Chondrocyte (in vitro differentiated cells): ENCODE data around the gene PHKA1. TPM values are rescaled to one million over a fixed set of nuclear protein-coding genes. Genes with fewer than 3 reads are reported as not detected.
A peak's percentile ranks its signal among the peaks of the same experiment; 100 is the strongest.
"Not testable (repeated sequence)": the region's sequence is repeated elsewhere in the genome, so short reads cannot be mapped to it uniquely, and the experiment has no call there.

Experiments used
- DNase-seq: peaks from one replicate; pipeline ENCODE4 v3.0.0; 2021; ENCODE audit warnings: mixed read lengths, low spot score
- H3K27ac Mint-ChIP-seq: one replicate; pipeline ENCODE4 v1.8.0; 2021; ENCODE audit warnings: mild to moderate bottlenecking, moderate library complexity, mixed read lengths; ENCODE audit not compliant: unreplicated experiment
- H3K27me3 Mint-ChIP-seq: 2 replicates; pipeline ENCODE4 v1.8.0; 2021; ENCODE audit warnings: low read depth, mixed read lengths
- H3K36me3 Mint-ChIP-seq: 2 replicates; pipeline ENCODE4 v1.8.0; 2021; ENCODE audit warnings: low read depth, mixed read lengths
- H3K4me1 Mint-ChIP-seq: 2 replicates; pipeline ENCODE4 v1.8.0; 2021; ENCODE audit warnings: low read depth, mild to moderate bottlenecking, mixed read lengths
- H3K4me3 Mint-ChIP-seq: one replicate; pipeline ENCODE4 v1.8.0; 2021; ENCODE audit warnings: mild to moderate bottlenecking, moderate library complexity, mixed read lengths; ENCODE audit not compliant: unreplicated experiment
- H3K9me3 Mint-ChIP-seq: 2 replicates; pipeline ENCODE4 v1.8.0; 2021; ENCODE audit warnings: low read depth, mixed read lengths
- total RNA-seq: library from RNA; stranded (reverse); gene quantifications from 3 replicates; pipeline ENCODE4 v1.2.1, GENCODE V29; 2021
- TF ChIP-seq, protein P1 (sequence below): fragments of 200-600 bp; sonication (generic); IDR thresholded peaks from 2 replicates; pipeline ENCODE4 v1.5.0; 2021; ENCODE audit warnings: antibody characterized with exemption, mild to moderate bottlenecking, moderate library complexity

PHKA1 gene
- total RNA-seq, 1 donor from 2014 or later, result 5.3 TPM

DNA sequence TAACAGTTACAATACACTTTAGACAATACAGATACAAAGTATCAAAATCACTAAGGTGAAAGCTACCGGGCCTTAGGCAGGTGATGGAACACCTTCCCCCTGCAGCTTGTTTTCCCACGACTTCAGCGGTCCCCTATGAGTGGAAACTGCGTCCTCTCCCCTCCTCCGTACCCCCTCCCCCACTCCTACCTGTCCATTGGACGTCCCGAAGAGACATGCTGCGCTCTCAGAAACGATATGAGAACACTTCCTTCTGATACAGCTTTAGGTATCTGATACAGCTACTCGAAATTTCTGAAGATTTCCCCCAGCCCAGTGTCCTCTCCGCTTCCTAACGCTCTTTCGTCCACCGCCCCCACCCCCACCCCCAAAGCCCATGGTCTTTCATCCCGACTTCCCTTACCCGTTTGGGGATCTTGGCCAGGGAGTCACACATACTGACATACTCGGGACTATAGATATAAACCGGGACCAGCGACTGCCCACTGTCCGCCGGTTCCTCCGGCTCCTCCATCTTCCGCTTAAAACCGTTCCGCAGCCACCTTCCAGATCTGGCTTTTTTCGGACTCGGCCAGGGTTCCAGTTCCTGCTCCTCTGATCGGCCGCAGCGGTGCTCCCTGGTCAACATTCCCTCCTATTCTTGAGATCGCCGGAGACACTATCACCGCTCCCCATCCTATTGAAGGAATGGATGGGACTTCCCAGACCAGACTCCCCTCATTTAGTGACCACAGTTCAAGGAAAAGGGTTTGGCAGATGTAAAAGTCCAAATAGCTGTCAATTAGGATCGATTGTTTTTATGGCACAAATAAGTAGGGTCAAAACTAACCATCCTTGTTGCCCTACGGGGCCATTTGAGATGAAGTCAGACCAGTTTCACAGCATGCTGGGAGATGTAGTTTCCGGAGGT lies 141.6 kb downstream of the PHKA1 start, which contains the start of gene HDAC8:
HDAC8 (minus strand) TSS at position 596 of the 910 bp plus-strand sequence; CDS start at position 514, 82 bp downstream.
- DNase-seq, result no peak
- Mint-ChIP-seq H3K9me3 (peaks cover 3% of the 10 kb centered on the region), H3K27ac (peak within 1 kb of the TSS; percentile 94), H3K4me3 (peak within 1 kb of the TSS; percentile 94), H3K27me3 (no peaks in the 10 kb centered on the region), H3K36me3 (peaks cover 3% of the 10 kb centered on the region), H3K4me1 (peaks cover 5% of the 10 kb centered on the region)
- TF ChIP-seq, protein P1, sequence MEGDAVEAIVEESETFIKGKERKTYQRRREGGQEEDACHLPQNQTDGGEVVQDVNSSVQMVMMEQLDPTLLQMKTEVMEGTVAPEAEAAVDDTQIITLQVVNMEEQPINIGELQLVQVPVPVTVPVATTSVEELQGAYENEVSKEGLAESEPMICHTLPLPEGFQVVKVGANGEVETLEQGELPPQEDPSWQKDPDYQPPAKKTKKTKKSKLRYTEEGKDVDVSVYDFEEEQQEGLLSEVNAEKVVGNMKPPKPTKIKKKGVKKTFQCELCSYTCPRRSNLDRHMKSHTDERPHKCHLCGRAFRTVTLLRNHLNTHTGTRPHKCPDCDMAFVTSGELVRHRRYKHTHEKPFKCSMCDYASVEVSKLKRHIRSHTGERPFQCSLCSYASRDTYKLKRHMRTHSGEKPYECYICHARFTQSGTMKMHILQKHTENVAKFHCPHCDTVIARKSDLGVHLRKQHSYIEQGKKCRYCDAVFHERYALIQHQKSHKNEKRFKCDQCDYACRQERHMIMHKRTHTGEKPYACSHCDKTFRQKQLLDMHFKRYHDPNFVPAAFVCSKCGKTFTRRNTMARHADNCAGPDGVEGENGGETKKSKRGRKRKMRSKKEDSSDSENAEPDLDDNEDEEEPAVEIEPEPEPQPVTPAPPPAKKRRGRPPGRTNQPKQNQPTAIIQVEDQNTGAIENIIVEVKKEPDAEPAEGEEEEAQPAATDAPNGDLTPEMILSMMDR, result no peak

DNA sequence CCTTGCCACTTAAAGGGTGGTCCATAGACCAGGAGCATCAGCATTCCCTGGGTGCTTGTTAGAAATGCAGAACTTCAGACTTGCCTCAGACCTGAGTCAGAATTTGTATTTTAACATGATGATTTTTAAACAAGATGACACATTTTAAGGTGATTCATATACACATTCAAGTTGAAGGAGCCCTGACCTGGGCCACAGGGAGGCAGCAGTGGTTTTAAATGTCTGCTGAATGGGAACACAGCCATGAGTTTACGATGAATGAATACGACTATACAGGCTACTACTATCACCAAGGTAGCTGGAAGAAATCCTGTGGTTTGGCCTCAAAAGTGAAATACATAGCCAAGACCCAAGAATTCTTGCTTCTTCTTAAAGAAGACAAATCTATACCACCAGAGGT lies 144.3 kb downstream of the PHKA1 start:
- Mint-ChIP-seq H3K4me1 (peaks cover 5% of the 10 kb centered on the region), H3K27ac (no peak overlapping the region), H3K27me3 (no peaks in the 10 kb centered on the region), H3K4me3 (no peak overlapping the region), H3K9me3 (peaks cover 3% of the 10 kb centered on the region), H3K36me3 (peaks cover 9% of the 10 kb centered on the region)
- no peak for DNase-seq
- TF ChIP-seq, protein P1, result peak; percentile 8

DNA sequence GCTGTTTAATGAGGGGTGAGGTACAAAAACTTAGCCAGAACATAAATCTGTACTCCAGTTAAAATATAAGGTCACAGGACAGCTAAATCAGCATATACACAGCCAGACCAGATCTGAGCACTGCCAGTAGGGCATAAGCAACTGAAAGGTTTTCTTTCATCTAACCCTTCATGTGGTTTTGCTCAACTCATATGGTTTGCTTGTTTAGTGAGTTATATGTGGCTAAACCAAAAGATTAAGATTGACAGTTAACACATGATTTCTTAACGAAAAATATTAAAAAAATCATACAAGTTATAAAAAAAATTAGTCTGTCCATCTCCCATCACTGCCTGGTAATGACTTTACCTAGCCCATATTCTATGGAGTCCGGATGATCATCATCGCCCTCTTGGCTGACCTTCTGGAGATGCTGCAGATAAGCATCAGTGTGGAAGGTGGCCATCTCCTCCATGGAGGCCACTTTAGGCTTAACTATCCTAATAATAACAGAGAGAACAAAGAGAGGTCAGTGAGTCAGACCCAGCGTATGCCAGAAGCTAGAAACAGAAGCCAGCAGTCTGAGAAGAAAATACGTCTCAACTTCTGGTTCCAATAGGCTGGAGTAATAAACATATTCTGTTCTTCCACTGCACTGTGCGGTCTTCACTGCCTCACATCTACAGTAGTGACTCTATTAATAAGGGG lies 145.6 kb downstream of the PHKA1 start:
- no peak for DNase-seq
- no peaks in the 10 kb centered on the region for H3K27me3 Mint-ChIP-seq
- no peak overlapping the region for H3K27ac Mint-ChIP-seq
- H3K9me3 Mint-ChIP-seq, result peaks cover 3% of the 10 kb centered on the region
- TF ChIP-seq, protein P1, result no peak
- H3K4me3 Mint-ChIP-seq, result no peak overlapping the region
- H3K36me3 Mint-ChIP-seq, result peaks cover 9% of the 10 kb centered on the region
- peaks cover 5% of the 10 kb centered on the region for H3K4me1 Mint-ChIP-seq

DNA sequence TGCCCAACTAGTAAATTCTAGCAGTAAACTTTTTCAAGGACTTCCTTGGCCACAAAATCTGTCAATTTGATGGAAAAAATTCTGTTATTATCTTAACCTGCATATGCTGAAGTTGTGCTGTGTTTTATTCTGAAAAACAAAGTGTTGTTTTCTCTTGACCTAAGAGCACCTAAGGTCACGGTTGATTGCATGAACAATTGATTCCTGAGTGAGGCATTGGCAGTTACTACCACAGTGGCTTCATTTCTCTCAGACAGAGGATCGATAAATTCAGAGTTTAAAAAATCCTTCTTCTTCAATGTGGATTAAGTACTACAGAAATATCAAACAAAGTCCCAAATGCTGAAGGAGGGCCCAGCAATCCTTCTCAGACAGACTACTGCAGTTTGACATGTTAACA lies 147.7 kb downstream of the PHKA1 start:
- H3K27ac Mint-ChIP-seq, result no peak overlapping the region
- H3K4me3 Mint-ChIP-seq, result no peak overlapping the region
- no peaks in the 10 kb centered on the region for H3K27me3 Mint-ChIP-seq
- no peak for DNase-seq
- H3K9me3 Mint-ChIP-seq, result peaks cover 3% of the 10 kb centered on the region
- H3K4me1 Mint-ChIP-seq, result no peaks in the 10 kb centered on the region
- TF ChIP-seq, protein P1, result no peak
- peaks cover 9% of the 10 kb centered on the region for H3K36me3 Mint-ChIP-seq

DNA sequence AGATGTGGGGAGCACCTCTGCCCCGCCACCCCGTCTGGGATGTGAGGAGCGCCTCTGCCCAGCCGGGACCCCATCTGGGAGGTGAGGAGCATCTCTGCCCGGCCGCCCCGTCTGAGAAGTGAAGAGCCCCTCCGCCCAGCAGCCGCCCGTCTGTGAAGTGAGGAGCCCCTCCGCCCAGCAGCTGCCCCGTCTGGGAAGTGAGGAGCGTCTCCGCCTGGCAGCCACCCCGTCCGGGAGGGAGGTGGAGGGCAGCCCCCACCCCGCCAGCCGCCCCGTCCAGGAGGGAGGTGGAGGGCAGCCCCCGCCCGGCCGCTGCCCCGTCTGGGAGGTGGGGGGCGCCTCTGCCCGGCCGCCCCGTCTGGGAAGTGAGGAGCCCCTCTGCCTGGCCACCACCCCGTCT lies 154.5 kb downstream of the PHKA1 start:
- peaks cover 13% of the 10 kb centered on the region for H3K4me1 Mint-ChIP-seq
- not testable (repeated sequence) for H3K27ac Mint-ChIP-seq, H3K9me3 Mint-ChIP-seq, H3K27me3 Mint-ChIP-seq, H3K4me3 Mint-ChIP-seq, H3K36me3 Mint-ChIP-seq
- DNase-seq, result peak; percentile 86
